Stimulated activated CD4-positive, alpha-beta T cell treated with anti-CD3 and anti-CD28 coated beads, Interleukin-15, amount 100 ng/mL, for 1 hour (primary cell): ENCODE measurements around the gene ANAPC5.
"Not testable (repeated sequence)": the region's sequence is repeated elsewhere in the genome, so short reads cannot be mapped to it uniquely, and the experiment has no call there.

ENCODE experiments used
- DNase-seq, 2 donors: peaks; one replicate each; pipeline ENCODE4 v3.0.0-alpha.2; 2020; ENCODE audit warnings: low read depth in 1 of 2, low spot score in 1 of 2

ANAPC5 gene

DNA sequence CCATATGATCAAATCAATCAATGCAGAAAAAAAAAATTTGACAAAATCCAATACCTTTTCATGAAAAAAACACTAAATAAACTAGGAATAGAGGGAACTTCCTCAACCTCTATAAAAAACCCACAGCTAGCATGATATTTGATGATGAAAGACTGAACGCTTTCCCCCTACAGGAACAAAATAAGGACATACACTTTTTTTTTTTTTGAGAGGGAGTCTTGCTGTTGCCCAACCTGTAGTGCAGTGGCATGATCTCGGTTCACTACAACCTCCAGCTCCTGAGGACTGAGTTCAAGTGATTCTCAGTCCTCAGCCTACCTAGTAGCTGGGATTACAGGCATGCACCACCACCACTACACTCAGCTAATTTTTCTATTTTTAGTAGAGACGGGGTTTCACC lies 37.8 kb downstream of the ANAPC5 start:
- no peak for DNase-seq

DNA sequence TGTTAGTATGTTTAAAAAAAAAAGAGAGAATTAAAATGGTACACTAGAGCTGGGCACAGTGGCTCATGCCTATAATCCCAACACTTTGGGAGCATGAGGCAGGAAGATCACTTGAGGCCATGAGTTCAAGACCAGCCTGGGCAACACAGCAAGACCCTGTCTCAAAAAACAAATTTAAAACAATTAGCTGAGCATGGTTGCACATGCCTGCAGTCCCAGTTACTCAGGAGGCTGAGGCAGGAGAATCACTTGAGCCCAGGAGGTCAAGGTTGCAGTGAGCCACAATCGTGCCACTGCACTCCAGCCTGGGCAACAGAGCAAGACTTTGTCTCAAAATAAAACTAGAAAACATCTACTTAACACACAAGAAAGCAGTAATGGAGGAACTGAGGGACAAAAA lies 42.0 kb downstream of the ANAPC5 start:
- DNase-seq, result not testable (repeated sequence)

DNA sequence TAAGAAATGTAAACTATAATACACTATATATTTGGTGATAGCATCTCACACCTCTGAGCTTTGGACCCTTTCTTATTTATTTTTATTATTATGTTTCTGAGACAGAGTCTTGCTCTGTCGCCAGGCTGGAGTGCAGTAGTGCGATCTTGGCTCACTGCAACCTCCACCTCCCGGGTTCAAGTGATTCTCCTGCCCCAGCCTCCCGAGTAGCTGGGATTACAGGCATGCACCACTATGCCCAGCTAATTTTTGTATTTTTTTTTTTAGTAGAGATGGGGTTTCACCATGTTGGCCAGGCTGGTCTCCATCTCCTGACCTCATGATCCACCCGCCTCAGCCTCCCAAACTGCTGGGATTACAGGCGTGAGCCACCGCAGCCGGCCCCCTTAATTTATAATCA lies 44.8 kb downstream of the ANAPC5 start:
- DNase-seq, result not testable (repeated sequence)

DNA sequence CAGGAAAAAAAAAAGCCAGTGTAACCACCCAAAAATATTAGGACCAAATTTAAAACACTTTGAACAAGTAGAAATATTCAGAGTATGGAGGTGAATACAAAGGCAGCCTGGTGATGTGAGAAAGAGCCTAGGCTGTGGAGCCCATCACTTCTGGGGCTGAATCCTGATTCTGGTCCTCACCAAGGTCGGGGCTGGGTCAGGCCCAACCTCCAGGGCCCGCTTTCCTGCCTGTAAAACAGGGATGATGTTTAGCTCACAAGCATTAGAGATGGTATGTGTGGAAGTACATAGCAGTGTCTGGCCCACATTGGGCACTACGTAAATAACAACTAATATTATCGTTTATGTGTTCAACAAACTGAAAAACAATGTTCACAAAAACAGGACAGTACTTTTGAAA lies 47.9 kb downstream of the ANAPC5 start:
- no peak for DNase-seq

DNA sequence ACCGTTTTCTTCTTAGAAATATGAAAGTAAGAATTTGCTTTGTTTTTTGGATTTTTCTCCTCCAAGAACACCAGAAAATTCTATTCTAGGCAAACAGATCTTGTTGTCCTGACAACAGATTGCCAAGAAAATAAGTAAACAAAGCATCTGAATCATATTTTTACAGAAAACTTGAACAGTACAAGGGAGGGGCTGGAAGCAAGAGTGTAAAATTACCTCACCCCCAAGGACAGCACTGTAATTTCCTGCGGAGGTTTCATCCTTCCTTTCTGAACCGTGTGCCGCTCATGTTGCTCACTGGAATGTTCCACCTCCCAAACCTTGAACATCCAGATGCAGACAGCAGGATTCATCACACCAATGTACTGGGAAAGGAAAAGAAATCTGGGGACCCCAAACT lies 50.3 kb downstream of the ANAPC5 start:
- no peak for DNase-seq

DNA sequence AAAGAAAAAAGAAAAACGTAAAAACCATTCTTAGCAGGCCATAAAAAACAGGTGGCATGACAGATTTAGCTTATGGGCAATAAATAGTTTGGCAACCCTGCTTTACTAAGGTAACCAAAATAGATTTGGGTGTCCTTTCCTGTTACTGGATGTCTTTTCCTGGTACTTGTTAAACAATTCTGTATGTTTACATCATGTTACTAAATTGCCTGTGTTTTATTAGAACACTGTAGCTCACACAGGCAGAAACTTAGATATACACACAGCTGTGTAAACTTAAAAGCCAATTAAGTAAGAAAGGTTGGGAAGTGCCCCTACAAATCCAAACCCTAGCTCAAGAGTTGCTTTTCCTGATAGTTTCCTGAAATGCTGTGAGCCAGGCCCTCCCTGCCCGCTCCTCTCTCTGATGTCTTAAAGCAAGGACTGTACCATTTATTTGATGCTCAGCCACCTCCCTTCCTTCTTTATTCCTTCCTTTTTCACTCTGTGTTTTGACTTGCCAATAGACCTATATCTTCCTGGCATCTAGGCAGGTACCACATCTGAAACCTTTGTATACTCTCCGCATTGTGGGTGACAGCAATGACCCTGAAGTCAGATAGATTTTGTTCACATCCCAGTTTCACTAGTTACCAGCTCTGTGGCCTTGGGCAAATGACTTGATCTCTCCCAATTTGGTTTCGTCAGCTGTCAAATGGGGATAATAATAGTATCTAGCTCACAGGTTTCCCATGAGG lies 52.0 kb downstream of the ANAPC5 start:
- DNase-seq, result no peak

DNA sequence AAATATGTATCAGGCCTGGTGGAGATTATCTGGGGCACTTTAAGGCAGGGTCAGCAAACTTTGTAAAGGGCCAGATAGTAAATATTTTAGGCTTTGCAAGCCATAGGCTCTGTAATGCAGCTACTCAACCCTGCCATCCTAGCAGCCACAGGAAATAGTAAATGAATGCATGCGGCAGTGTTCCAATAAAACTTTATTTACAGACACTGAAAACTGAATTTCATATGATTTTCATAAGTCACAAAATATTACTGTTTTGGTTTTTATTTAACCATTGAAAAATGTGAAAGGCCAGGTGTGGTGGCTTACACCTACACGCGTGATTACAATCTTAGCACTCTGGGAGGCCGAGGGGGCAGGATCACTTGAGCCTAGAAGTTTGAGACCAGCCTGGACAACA lies 52.5 kb downstream of the ANAPC5 start:
- DNase-seq, result no peak

DNA sequence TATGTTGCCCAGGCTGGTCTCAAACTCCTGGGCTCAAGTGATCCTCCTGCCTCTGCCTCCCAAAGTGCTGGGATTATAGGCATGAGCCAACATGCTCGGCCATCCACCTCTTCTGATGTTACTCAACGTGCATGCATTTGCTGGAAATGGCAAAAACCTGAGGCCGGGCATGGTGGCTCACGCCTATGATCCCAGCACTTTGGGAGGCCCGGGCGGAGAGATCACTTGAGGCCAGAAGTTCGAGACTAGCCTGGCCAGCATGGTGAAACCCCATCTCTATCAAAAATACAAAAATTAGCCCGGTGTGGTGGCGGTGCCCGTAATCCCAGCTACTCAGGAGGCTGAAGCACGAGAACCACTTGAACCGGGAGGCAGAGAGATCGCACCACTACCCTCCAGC lies 53.8 kb downstream of the ANAPC5 start:
- DNase-seq, result not testable (repeated sequence)

DNA sequence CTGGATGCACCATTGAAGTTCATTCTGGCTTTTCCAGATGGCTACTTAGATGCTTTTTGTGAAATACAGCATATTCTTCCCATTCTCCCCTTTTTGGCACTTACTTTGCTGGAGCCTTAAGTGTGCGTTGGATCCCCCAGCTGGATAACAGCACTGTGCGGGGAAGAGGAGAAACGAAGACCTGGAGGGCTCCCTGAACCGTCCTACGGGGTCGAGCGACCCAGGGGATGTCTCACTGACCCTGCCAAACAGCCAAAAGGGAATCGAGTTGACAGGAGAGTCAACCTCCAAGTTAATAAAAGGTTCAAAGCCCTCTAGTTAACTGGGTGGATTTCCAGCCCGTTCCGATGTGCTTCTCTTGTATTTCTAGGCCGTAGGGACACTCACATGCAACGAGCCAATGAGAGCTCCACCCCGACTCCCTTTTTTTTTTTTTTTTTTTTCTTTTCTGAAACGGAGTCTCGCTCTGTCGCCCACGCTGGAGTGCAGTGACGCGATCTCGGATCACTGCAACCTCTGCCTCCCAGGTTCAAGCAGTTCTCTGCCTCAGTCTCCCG lies 54.7 kb downstream of the ANAPC5 start:
- peak in 1 of 2 donors; percentile 46 for DNase-seq

DNA sequence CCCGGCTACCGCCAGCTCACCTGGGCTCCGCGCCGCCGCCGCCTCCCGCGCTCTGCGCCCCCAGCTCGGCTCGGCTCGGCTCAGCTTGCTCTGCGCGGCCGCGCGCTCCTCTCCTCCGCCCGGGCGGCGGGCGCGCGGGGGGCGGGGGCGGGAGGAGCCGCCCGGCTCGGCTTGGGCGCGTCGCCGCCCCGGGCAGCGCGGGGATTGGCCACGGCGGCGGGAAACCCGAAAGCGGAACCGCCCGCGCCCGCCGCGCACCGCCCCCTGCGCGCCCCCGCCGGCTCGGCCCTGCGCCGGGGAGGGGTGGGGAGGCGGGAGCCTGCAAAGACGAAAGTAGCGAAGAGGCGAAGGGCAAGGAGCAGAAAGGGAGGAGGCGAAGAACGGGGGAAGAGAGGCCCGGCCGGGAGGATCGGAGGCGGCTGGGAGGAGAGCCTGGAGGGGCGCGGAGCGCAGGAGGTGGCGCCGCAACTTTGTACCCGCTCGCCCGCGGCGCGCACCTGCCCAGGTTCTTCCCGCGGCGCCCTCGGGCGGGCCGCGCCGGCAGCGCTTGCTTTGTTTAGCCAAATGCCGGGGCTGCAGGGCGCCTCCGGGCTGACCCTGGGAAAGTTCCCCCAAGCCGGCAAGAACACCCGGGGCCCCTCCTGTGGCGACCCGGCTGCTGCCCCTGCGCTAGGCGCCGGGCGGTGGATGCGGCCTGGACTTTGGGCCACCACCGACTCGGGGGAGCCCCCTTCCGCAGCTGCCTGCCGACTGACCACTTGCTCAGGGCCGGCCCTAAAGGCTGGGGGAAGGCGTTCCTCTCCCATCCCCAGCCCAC lies 55.4 kb downstream of the ANAPC5 start, which contains the start of gene CAMKK2:
Gene CAMKK2 (minus strand): TSS at position 92 of the 817 bp plus-strand sequence. CDS start 22,183 bp downstream, outside the sequence.
- DNase-seq, result peak; percentile 80 to 87

DNA sequence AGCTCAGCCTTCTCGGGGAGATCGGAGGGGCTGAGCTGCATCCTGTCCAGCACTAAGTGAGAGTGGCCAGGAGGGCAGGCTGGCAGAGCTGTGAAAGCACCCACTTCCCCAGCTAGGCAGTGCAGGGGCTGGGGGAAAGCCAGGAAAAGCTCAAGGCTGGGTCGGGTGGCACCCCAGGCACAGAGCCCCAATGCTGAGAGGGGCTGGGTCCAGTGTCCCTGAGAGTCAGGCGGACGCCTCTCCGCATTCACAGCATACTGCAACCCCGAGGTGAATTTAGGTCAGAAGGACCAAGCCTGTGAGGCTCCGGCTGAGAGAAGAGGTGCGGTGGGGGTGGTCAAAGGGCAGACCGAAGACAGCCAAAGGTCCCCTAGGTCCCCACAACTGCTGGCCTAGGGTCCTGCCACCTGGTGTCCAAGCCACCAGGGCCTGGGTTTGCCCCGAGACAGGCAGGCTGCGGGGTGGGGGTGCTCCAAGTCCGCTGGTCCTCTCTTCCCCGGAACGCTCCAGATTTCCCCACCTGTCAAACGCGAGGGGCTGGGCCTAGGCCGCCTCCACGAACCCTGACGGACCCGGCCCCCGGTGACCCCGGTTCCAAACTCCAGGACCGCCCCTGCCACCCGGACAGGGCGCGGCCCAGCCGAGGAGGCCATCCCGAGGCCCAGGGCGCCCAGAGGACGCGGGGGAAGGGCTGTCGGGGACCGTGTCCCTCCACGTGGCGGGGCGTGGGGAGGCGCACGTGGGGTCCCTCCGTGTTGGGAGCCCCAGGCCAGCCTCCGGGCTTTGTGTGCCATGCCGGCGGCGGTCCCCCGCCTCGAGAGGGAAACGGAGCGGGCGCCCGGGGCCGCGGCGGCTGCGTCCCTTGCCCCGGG lies 56.2 kb downstream of the ANAPC5 start:
- DNase-seq, result peak; percentile 3 to 17

DNA sequence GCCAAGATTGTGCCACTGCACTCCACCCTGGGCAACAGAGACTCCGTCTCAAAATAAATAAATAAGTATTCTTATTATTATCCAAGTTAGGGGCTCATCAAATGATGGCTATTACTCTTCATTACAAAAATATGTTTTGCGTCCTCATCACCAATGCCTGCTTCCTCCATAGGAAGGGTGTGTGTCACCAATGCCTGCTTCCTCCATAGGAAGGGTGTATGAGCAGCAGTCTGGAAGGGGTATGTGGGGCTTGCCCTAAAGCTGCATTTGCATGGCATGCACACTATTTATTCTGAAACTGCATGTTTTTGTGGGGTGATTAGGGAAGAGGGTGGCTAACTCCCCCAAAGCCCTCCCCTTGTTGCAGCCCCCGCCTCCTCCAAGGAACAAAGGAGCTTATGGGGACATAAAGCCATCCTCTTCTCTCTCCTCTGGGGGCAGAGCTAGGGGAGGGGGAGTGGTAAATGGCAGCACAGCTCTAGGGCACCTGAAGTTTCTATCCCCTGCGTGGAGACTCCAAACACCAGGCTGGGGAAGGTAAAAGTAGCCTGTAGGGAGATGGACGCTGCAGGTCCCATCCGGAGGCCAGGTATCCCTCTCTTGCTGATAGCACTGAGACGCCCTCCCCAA lies 57.0 kb downstream of the ANAPC5 start:
- no peak for DNase-seq

DNA sequence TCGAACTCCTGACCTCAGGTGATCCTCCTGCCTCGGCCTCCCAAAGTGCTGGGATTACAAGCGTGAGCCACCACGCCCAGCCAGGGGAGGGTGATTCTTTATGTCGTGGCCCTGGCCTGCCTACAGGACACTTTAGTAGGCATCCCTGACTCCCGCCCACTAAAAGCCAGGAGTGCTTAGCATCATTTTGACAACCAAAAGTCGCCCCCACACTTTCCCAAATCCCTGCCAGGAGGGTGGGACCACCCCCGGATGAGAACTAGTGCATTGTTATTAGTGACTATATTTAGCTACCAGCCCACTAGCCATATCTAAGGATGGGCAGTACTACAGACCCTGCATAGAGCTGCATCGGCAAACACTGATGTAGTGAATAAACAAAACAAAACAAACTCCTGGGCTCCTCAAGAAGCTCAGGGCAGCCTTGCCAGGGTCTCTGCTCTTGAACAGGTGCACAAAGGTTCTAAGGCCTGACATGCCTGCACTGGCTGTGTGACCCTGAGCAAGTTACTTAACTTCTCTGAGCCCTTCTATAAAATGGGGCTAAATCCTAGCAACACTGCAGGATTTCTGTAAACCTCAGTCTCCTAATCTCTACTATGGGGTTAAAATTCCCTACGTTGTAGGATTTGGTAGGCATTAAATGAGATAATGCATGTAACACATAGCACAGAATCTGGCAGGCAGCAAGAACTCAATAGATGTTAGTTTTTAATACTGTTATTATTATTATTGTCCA lies 57.9 kb downstream of the ANAPC5 start:
- no peak for DNase-seq

DNA sequence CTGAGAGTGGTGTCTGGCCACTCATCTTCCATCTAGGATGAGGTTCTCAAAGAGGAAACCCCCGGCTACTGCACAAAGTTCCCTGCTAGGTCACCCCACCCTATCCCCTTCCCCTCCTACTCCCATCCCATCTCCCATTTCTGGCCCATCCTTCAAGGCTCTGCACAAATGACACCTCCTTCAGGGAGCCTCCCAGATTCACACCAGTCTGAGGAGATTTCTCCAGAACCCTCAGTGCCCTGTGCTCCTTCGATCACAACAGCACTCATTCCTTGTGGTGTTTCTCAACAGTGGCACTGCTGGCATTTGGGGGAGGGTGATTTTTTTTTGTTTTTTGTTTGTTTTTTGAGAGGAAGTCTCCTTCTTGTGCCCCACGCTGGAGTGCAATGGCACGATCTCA lies 58.6 kb downstream of the ANAPC5 start:
- DNase-seq, result no peak

DNA sequence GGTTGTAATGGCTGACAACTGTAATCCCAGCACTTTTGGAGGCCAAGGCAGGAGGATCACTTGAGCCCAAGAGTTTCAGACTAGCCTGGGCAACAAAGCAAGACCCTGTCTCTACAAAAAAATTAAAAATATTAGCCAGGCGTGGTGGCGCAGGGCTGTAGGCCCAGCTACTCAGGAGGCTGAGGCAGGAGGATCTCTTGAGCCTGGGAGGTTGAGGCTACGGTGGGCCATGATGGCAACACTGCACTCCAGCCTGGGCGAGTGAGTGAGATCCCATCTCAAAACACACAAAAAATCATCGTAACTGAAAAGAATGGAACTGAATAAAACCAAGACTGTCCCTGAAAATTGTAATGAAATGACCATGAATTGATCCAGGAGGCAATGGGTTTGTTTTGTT lies 61.8 kb downstream of the ANAPC5 start:
- no peak for DNase-seq

DNA sequence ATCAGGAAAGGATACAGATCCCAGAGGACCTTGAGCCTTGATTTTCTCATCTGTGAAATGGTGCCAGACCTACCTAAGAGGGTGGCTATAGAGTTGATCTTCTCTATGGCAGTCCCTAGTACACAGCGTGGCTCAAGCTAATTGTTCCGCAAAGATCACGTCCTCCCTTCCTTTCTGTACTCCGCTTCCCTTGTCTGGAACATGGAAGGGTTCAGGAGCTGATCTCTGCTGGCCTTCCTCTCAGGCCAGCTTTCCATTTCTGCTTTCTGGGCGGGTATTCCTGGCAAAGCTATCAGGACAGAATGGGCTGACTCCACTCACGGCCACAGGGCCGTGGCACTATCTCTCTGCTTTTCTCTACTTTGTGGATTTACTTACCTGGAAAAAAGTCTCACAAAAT lies 62.2 kb downstream of the ANAPC5 start:
- DNase-seq, result no peak

DNA sequence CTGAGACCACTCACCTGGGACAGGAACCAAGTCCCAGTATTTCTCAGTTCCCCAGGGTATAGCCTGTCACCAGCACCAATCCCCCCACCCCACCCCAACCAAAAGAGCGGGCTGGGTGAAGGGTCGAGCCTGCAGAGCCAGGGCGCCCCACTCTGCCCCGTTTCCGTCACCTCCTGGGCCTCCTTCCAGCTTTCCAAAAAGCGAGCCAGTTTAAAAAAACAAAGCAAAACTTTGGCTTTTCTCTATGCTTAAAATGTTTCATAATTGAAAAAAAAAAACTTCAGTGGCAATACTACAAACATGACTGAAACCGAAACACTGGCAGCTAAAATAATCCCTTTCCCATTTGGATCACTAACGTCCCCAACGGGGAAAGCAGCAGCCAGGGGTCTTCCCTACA lies 63.2 kb downstream of the ANAPC5 start:
- DNase-seq, result no peak

DNA sequence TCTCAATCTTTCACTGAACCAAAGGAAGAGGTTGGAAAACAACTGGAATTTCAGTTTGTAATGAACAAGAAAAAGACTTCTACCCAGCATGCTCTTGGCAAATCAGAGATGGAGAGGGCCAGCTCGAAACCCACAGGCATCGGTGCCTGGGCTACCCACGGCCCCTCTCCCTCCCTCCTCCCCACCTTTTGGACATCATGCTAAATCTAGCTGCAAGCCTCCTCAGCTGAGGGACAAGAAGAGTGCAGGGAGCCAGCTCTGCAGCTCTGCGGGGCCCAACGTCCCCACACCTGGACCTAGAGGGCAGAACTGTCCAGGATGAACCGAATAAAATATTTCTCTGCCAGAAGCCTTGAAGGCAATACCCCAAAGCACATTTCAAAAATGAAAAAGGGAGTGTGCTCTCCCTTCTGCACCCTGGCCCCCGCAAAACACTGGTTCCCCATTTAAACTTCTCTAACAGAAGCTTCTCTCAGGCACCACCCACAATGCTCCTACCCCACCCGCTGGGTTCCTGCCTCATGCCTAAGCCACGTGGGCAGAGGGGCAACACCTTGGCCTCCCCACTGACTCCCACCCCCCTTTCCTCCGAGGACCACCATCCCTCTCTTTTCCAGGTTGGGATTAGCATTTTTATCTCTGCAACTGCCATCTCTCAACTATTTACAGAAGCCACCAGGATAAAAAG lies 63.9 kb downstream of the ANAPC5 start:
- DNase-seq, result no peak

DNA sequence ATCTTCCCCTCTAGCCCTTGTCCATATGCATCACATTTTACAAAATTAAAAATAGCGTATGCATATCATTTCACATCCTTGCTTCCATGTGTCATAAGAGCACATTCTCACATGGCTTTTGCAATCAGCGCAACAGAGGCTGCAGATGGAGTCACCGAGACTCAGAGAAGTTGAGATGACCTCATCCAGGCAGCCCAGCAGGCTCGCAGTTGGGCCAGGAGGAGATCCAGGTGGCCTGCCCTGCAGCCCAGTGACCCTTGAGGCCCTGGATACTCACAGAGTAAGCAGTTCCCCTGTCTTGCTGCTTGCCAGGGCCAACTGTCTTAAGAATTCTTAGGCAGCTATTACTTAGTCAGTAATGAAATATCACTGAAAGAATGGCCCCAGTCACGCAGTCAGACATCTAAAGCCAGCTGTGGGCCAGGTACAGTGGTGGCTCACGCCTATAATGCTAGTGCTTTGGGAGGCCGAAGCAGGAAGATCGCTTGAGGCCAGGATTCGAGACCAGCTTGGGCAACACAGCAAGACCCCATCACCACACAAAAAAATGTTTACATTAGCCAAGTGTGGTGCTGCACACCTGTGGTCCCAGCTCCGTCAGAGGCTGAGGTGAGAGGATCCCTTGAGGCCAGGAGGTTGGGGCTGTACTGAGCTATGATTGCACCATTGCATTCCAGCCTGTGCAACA lies 64.8 kb downstream of the ANAPC5 start:
- DNase-seq, result no peak
